LNCaP clone FGC (cell line): ENCODE results near the gene USH2A.
A peak's percentile ranks its signal among the peaks of the same experiment; 100 is the strongest.

Source experiments
- DNase-seq: peaks from one replicate; pipeline ENCODE4 v3.0.0-alpha.2; 2011; ENCODE audit warnings: low read depth
- H3K4me3 ChIP-seq: 2 replicates; pipeline ENCODE4 v1.5.1; 2011; ENCODE audit warnings: mild to moderate bottlenecking, low read depth, low read length, control low read depth
- CTCF ChIP-seq: IDR thresholded peaks from 2 replicates; pipeline ENCODE4 v1.5.1; 2012; ENCODE audit warnings: mild to moderate bottlenecking; ENCODE audit not compliant: control insufficient read depth, insufficient read depth; ENCODE audit errors: extremely low read depth

The USH2A gene

GRCh38 chr1:216194721-216195120 is 228.5 kb downstream of the USH2A start:
- DNase-seq = no peak
- TF ChIP-seq CTCF = no peak
- no peak overlapping the region for H3K4me3 ChIP-seq

- no peak for DNase-seq
- no peak overlapping the region for H3K4me3 ChIP-seq
- peak; percentile 26; the same call in 1 of the 2 replicates for TF ChIP-seq CTCF
Measured at GRCh38 chr1:216193839-216194443, 229.3 kb downstream of the USH2A start.

- no peak for DNase-seq
- no peak overlapping the region for H3K4me3 ChIP-seq
Measured at GRCh38 chr1:216190438-216190837, 232.8 kb downstream of the USH2A start.

GRCh38 chr1:216186816-216187215 is 236.4 kb downstream of the USH2A start:
- H3K4me3 ChIP-seq = no peak overlapping the region
- TF ChIP-seq CTCF = no peak
- DNase-seq = peak; percentile 15

More at GRCh38 chr1:216190438-216190837, 232.8 kb downstream of the USH2A start:
- no peak for TF ChIP-seq CTCF

- H3K4me3 ChIP-seq = no peak overlapping the region
- TF ChIP-seq CTCF = no peak
- no peak for DNase-seq
Measured at GRCh38 chr1:216186141-216186540, 237.1 kb downstream of the USH2A start.

GRCh38 chr1:216184126-216184680 is 239.0 kb downstream of the USH2A start:
- no peak overlapping the region for H3K4me3 ChIP-seq
- DNase-seq = no peak
- no peak for TF ChIP-seq CTCF

- no peak overlapping the region for H3K4me3 ChIP-seq
- DNase-seq = no peak
- no peak for TF ChIP-seq CTCF
Measured at GRCh38 chr1:216183454-216183853, 239.8 kb downstream of the USH2A start.
